Measurements from ENCODE around the gene EFNA4.
"Not testable (repeated sequence)": the region's sequence is repeated elsewhere in the genome, so short reads cannot be mapped to it uniquely, and the experiment has no call there.

EFNA4 gene

GRCh38 chr1:155091071-155092051, 27.8 kb downstream of the EFNA4 start:
- DNase-seq (ENCODE audit: low spot score) = no peak

- DNase-seq (ENCODE audit: low spot score) = no peak
These were observed 28.6 kb downstream of the EFNA4 start for GRCh38 chr1:155092131-155092530.

- DNase-seq (ENCODE audit: low spot score) = no peak
These were observed 29.1 kb downstream of the EFNA4 start for GRCh38 chr1:155092641-155093040.

- no peak for DNase-seq (ENCODE audit: low spot score)
These were observed 30.5 kb downstream of the EFNA4 start for GRCh38 chr1:155093911-155094621.

DNA sequence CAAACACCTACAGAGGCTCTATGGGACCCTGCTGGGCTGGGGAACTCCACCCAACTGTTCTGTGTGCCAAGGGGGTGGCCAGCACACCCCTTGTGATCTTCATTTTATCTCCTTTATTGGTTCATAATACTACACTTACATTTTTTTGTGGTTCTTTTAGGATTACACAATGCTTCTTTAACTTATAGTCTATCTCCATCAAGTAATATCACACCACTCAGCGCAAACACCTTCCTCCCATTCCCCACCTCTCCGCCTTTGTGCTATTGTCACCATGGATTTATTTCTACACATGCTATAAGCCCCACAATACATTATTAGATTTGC, 31.0 kb downstream of the EFNA4 start:
- no peak for DNase-seq (ENCODE audit: low spot score)

- no peak for DNase-seq (ENCODE audit: low spot score)
These were observed 35.8 kb downstream of the EFNA4 start for GRCh38 chr1:155099331-155099730.

GRCh38 chr1:155103325-155103724, 39.8 kb downstream of the EFNA4 start:
- no peak for DNase-seq (ENCODE audit: low spot score)

GRCh38 chr1:155104605-155105534, 41.3 kb downstream of the EFNA4 start:
- DNase-seq (ENCODE audit: low spot score) = no peak

DNA sequence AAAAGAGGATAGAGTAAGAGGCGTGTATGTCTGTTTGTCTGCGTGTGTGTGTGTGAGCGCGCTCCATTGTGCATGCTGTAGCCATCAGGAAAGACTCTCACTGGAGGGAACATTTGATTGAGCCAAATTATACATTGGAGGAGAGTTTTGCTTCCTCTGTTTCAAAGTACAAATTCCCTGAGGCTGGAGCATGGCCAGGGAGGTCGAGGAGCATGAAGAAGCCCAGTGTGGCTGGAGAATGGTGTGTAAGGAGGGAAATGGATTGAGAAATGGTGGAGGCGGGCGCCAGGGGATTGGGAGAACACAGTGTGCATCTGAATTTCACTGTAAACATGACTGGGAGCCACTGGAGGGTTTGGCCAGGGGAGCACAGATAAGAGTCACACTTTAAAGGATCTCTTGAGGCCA, 42.1 kb downstream of the EFNA4 start:
- DNase-seq (ENCODE audit: low spot score) = no peak

DNA sequence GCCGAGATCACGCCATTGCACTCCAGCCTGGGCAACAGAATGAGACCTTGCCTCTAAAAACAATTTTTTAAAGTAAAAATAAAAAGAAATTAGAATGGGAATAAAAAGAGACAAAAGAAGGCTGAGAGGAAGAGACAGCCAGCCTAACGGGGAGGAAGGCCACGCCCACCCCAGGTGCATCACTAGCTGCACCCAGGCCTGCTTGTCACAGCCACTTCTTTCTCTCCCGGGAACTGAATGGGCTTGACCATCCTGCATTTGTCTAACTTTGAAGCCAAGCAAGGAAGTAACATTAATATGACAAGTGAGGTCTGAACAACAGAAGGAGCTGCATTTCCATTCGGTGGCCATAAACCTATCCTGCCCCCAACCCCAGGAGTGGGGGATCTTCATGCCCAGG, 43.3 kb downstream of the EFNA4 start:
- no peak for DNase-seq (ENCODE audit: low spot score)

- no peak for DNase-seq (ENCODE audit: low spot score)
These were observed 44.0 kb downstream of the EFNA4 start for GRCh38 chr1:155107309-155108264.

DNA sequence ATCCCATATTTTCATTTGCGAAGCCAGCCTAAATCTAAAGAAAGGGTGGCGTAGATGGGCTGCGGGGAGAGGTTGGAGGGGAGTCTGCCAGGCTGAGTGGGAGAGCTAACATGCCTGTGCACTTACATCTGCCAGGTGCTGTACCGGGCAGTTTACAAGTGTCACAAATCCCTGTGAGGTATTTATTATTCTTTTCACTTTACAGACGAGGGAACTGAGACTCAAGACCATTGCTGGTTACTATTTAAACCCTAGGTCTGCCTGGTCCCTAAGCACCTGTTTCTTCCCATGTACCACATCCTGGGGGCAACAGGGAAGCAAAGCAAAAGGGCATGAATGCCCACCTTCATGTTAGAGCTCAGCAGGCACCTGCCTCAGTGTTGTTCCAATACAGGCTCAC, 44.8 kb downstream of the EFNA4 start:
- DNase-seq (ENCODE audit: low spot score) = no peak

- DNase-seq (ENCODE audit: low spot score) = no peak
These were observed 46.8 kb downstream of the EFNA4 start for GRCh38 chr1:155110381-155110780.

GRCh38 chr1:155110826-155111225, 47.3 kb downstream of the EFNA4 start:
- no peak for DNase-seq (ENCODE audit: low spot score)

DNA sequence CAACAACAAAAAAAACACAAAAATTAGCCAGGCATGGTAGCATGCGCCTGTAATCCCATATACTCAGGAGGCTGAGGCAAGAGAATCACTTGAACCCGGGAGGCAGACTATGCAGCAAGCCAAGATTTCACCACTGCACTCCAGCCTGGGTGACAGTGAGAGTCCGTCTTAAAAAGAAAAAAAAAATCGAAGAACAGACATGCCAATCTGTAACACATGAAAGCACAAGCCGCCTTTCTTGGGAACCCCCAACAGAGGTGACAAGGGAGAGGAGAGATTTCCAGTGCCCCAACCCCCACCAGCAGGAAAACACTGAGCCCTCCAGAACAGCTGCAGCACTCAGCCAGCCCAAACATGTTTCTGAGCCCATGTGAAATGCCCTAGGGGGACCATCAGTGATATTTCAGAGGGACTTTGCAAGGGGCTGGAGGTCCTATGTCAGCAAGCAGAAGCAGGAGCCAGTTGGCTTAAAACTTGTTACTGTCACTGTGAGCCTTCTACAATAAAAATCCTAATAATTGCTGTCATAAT, 50.0 kb downstream of the EFNA4 start:
- no peak for DNase-seq (ENCODE audit: low spot score)

- DNase-seq (ENCODE audit: low spot score) = no peak
These were observed 52.7 kb downstream of the EFNA4 start for GRCh38 chr1:155116113-155116764.

- DNase-seq (ENCODE audit: low spot score) = no peak
These were observed 54.1 kb downstream of the EFNA4 start for GRCh38 chr1:155117610-155118009.

DNA sequence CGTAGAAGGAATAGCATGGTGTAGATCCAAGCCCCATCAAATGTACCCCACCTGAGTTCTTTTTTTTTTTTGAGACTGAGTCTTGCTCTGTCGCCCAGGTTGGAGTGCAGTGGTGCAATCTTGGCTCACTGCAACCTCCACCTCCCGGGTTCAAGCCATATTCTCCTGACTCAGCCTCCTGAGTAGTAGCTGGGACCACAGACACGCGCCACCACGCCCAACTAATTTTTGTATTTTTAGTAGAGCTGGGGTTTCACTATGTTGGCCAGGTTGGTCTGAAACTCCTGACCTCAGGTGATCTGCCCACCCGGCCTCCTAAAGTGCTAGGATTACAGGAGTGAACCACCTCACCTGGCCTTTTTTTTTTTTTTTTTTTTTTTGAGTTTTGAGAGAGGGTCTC, 54.5 kb downstream of the EFNA4 start:
- DNase-seq (ENCODE audit: low spot score) = not testable (repeated sequence)
